HG03159 (cell line): ENCODE results near the gene KIAA0319L.

Experiments used
- ATAC-seq: cut with Tn5 transposase; IDR thresholded peaks from one replicate; pipeline ENCODE4 v1.9.1; 2021; ENCODE audit warnings: mild to moderate bottlenecking, moderate library complexity; ENCODE audit not compliant: unreplicated experiment

The KIAA0319L gene

DNA sequence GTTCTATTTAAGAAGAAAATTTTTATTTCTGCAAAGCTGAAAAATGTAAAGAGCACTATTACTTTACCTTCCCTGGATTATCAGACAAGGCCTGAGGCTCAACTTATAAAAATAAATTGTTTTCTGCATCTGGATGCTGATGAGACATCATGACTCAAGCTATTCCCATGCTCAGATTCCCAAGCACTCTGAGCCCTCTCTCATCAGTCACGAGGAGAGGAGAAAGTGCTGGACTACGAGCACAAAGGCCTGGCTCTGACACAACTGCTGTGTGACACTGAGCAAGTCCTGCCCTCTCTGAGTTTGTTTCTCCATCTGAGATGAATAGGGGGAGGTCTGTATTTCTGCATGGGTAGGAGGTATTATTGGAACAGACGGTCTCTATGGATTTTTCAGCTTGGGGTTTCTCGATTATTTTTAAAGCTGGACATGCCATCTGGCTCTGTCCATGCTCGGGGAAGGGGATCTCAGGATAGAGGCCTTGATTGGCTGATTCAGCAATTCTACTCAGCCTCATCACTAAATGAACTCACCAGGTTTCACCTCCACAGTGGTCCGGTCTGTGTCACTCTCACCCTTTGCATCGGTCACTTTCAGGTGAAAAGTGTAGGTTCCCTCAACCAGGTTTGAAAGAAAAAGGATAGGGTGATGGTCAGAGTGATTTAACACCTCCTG lies 107.7 kb downstream of the KIAA0319L start:
- ATAC-seq = no peak

DNA sequence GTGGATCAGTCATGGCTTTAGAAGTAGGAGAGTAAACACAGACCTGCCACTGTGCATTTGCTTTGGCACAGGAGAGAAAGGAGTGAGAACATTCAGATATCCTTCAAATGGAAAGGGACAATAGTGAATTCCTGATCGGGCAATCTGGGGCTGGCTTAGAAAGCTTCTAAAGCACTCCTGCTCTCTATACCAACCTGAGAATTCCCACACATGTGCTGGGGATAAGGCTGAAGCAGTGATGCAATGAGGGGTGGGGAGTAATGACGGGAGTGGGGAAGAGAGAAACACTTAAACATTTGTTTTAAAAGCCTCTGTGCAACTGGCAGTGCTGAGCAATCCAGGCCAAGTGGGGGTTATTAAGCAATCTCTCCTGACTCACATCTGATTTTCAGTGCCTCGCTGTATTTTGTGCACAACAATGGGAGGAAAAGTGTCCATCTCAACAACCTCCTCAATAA lies 108.8 kb downstream of the KIAA0319L start:
- ATAC-seq = no peak

DNA sequence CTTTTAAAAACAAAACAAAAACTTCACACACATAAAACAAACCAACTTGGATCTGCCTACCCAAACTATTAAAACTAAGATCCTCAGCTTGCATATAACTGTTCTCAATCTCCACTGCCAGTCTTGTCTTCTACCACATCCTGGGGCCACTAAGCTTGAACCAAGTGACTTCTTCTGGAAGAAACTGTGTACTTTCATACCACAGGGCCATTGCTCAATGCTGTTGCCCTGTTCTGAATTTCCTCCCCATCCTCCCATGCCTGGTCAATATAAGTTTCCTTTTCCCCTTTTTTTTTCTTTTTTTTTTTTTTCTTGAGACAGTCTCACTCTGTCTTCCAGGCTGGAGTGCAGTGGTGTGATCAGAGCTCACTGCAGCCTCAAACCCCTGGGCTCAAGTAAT lies 109.9 kb downstream of the KIAA0319L start:
- no peak for ATAC-seq

DNA sequence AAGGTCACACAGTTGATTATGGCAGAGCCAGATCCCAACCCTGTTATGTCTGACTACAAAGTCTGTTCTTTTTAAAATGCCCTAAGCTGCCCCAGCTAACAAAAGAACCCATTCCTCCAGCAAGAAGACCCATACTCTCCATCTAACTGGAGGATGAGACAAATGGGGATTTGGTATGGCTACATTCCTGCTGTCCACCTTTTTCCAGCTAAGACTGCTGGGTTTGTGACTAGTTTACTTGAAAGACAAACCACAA lies 112.8 kb downstream of the KIAA0319L start:
- no peak for ATAC-seq

DNA sequence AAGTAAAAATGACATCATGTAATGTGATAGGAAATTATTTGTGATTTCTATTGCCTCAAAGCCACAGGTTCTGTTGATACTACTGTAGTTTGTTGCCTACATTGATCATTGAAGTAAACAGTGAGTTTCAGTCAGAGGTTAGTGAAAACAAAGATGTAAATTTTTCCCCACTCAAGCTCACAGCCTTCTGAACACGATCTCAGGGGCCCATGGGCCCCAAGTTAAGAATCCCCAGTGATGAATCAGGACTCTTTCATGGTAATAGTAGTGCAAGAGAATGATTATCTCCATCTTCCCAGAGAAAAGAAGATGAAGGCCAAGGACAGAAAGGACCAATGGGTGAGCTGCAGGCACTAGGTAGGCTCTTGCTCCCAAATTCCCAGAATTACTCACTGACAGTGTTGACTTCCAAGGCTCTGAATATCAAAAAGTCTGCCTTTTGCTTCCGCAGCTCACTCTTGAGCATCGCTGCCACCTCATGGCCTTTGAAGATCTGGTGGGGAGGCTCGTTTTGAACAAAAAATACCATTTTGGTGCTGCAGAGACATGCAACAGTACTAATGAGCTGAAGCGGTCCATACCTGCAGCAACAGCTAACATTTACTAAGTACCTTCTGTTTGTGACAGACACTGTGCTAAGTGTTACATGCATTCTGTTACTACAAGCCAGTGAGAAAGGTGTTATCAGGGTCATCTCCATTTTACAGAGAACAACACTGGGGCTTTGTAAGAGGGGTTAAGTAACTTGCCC lies 113.3 kb downstream of the KIAA0319L start:
- ATAC-seq = no peak

DNA sequence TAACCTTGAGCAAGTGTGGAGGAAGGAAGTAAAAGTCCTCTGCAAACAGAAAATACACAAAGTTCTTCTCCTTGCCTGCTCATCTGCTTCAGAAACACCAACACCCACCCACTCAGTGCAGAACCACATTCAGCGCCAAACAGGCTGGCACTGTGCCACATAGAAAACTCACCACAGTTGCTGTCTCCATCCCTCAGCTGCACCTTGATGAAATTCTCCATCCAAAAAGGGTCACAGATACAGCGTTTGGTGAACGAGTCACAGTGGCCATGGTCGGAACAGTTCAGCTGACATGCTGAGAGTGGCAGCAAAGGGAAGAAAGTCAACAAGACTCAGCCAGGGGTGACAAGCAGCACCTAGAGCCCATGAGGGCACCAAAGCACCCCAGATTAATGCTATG lies 114.5 kb downstream of the KIAA0319L start:
- ATAC-seq = no peak

DNA sequence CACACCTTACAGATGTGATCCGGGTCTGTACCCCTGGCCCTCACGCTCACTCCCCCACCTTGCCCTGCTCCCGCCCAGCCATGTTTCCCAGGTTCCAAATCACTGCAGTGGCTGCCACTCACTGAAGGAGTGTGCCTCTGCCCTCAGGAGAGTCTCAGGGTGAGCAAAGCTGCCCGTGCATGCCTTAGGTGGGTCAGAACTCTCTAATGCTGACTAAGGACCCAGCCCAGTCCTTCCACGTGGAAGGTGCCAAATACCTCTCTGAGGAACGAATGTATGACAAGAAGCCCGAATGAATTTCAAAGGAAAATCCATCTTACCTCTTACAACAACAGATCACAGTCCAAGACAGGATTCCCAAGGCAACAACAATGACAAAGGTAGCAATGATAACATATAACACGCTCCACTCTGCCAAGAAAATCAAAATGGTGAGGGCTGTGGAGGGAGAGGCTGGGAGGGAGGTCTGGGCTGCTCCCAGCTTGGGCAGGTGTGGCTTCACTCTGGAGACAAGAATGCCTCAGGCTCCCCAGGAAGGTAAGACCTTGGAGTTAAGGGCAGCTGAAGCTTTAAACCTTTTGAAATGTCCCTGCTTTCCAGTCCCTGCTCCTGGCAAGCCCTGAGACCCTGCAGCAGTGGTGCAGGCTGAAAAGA lies 115.2 kb downstream of the KIAA0319L start:
- ATAC-seq = no peak

DNA sequence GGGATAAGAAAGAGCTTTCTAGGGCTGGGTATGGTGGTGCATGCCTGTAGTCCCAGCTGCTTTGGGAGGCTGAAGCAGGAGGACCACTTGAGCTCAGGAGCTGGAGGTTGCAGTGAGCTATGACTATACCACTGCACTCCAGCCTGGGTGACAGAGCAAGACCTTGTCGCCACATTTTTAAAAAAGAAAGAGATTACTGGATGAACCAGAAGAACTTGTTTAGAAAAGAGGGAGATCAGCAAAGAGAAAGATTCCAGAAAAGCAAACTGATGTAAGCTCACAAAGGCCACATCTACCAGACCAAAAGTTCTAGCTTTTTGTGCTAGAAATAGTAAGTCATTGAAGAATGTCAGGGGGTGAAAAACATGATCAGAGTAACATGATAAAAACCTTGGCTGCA lies 117.6 kb downstream of the KIAA0319L start:
- ATAC-seq = no peak

DNA sequence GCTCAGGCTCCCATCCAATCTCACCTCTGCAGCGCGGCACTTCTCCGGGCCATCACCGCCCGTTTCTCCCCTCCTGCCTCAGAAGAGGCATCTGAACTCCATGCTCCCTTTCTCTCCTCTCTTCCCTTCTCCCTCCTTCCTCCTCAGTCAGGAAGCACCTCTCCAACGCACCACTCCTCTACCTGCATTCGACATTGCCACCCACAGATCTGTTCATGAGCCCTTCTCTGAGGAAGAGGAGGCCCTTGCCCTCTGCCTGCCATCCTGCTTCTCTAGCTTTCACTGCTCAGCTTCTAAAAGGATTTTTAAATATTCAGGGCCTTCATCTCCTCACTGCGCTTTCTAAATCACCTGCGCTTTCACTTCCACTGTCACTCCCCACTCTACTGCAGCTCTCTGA lies 120.0 kb downstream of the KIAA0319L start:
- ATAC-seq = no peak

DNA sequence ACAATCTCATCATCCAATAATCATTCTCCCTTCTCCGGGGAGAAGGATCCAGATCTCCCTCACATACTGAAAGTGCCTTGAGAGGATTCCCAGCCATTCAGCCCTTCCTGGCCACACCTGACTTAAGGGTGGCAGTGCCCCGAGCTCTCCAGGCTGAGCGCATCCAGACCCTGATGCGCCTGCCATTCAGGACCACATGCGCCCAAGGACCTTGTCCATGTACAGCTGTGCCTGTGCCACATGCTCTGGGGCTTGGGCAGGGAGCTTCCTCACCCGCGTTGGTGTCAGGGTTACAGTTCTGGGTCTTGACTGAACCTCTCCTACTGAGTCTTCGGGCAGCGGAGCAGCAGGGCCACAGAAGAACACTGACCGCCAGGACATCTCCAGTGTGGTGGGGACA lies 121.1 kb downstream of the KIAA0319L start:
- ATAC-seq = no peak

DNA sequence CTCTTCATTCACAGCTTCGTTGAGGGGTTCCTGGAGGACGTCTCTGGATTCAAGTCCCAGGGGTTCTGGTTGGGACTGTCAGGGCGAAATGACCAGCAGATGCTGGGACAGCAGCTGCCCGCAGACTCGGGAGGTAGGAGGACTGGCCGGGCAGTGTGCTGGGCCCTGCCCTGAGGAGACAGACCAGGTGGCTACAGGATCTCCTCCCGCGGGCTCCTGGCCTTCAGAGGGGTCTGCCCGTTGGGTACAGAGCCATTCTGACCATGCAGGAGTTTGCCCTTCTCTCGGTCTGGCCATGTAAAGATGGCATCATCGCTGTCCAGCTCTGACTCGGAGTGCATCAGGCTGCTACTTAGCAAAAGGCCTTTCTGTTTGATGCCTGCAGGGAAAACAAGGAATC lies 122.5 kb downstream of the KIAA0319L start:
- no peak for ATAC-seq

DNA sequence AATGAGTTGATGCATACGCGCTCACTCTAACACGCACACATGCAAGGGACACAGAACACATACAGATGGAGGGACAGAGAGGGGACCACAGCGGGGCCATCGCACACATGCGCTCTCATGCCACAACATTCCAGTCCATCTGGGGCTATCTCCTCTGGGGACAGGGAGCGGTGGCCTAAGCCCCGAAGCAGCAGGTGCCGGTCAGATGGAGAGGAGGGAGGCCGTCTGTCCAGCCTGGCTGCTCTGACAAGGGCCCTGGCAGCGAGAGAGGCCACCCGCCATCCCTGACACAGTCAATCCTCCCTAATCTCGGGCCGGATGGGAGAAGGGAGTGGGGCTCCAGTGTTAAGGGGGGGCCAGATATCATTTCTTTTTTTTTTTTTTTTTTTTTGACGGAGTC lies 123.5 kb downstream of the KIAA0319L start:
- ATAC-seq = no peak

DNA sequence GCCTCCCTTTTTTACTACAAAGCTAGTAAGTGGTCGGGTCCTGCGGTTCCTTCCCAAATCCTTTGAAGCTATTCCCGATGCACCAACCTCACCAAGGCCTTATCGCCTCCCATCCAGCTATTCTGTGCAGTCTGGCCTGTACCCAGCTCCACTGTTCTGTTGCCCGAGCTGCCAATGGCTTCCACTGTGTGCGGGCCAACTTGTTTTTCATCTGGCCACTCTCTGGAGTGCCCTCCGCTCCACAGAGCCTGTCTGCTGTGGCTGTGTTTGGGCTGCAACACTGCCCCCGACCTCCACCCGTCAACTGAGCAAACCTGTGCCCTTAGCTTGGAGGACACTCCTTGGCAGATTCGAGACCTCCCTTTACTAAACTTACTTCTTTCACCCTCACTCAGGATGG lies 125.0 kb downstream of the KIAA0319L start:
- ATAC-seq = no peak

DNA sequence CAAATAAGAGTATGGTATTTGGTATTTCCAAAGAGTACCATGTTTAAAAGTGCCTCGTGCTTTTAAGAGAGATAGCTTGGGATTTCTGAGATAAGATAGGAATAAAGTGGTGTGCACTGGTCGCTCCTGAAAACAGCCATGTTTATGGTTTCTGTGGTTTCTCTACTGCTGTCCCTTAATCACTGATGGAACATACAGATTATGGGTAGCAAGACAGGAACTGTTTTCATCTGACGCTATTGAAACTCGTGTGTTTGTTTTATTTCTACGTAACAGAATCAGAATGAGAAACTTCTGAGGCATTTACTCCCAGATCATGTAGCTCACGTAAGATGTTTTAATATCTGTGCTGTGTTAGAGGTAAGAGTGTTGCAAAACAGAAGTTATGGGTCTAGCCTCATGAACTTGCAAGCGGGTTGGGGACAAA lies 126.0 kb downstream of the KIAA0319L start:
- no peak for ATAC-seq

DNA sequence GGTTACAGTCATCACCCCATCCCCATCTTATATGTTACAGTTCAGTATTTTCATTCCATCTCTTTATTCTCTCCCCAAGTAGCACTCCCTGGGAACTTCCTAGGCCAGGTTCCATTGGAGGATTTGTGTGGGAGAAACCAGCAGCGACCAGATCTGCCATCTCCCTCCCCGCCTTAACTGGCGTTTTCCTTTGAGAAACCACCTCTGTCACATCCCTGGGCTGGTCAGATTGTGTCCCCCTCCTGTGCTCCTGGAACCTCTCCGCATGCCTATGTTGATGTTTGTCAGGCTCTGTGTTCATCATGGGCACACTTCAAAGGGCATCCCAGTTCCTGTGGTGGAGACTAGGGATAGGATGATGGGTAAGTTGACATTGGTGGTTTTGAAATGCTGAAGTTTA lies 126.4 kb downstream of the KIAA0319L start:
- ATAC-seq = no peak

DNA sequence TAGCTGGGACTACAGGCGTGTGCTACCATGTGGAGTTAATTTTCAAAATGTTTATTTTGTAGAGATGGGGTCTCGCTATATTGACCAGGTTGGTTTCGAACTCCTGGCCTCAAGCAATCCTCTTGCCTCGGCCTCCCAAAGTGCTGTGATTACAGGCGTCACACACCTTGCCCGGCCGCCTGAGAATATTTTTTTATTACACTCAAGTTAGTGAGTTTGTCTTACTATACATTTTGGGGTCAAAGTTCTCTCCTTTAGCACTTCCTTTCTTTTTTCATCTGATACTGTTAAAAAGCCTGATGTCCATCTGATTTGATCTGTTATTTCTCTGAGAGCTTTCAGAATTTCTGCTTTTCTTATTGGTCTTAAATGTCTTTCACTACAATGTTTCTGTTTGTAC lies 128.8 kb downstream of the KIAA0319L start:
- ATAC-seq = no peak

DNA sequence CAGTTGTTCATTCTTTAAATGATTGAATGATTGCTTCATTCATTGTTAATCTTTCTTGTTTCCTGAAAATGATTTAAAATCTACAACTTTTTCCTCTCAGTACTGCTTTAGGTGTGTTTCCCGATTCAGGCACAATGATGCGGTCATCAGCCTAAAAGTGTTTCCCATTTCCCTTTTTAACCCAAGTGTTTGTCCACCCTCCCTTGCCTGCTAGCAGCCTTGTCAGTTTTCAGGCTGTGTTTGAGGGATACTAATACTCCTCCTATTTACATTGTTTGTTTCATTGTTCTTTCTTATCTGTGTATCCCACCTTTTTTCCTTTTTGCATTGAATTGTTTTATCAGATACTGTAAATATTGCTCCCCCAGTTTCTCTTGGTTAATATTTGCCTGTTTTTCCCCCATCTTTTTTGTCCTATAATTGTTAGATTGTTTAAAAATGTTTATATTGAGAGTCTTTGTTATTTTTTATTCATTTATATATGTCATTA lies 131.1 kb downstream of the KIAA0319L start:
- ATAC-seq = no peak

DNA sequence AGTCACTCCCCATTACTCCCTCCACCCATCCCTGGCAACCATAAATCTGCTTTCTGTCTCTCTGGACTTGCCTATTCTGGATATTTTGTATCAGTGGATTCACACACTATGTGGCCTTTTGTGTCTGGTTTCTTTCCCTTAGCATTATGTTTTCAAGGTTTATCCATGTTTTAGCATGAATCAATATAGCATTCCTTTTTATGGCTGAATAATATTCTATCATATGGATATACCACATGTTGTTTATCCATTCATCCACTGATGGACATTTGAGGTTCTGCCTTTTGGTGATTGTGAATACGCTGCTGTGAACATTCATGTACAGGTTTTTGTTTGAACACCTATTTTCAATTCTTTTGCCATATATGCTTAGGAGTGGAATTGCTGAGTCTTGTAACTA lies 148.3 kb downstream of the KIAA0319L start:
- no peak for ATAC-seq

DNA sequence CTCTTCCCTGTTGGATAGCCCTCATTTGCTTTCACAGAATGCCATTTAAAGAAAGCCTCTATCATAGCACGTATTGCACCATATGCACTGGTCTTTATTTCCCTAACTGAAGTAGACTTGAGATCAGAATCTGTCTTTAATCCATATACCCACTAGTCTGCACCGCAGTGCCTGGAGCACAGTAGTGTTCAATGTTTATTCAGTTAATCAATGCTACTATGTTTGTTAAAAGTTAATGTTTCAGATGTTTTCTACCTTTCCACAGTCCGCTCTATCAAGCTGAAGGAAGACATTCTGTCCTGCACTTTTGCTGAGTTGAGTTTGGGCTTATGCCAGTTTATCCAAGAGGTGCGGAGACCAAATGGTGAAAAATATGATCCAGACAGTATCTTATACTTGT lies 149.5 kb downstream of the KIAA0319L start:
- ATAC-seq = no peak

DNA sequence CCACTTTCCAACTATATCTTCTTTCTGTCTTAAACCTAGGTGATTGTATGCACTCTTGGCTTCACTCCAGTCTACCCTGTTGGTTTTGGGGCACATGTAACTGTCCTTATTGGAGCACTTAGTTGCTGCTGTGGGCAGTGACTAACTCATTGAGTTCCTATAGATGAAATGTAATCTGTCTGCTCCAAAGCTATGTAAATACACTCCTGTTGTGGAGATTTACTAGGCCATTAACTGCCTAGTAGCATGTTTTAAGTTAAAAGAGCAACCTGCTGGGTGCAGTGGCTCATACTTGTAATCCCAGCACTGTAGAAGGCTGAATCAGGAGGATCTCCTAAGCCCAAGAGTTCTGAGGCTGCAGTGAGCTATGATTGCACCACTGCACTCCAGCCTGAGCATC lies 151.1 kb downstream of the KIAA0319L start:
- ATAC-seq = no peak

DNA sequence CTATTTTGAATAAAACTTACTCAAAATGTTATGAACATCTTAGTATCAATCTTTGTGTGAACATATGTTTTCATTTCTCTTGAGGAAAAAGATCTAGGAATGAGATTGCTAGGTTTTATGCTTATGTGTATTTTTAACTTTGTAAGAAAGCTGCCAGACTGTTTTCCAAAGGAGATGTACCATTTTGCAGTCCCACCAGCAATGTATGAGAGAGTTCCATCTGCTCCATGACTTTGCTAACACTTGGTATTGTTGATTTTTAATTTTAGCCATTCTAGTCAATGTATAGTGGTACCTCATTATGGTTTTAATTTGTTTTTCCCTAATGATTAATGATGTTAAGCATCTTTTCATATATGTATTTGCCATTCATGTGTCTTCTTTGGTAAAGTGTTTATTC lies 156.2 kb downstream of the KIAA0319L start:
- no peak for ATAC-seq

DNA sequence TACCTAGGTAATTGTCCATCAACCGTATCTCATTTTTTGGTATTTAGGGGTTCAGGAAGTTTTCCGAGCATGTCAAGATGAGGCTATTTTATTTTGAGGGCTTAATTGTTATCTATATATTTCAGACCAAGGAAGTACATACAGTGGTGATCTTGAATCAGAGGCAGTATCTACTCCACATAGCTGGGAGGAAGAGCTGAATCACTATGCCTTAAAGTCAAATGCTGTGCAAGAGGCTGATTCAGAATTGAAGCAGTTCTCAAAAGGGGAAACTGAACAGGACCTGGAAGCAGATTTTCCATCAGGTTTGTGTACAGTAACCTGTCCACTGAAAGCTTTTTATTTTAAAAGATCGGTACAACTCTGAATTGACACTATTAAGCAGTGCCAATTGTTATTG lies 158.5 kb downstream of the KIAA0319L start:
- ATAC-seq = no peak
